H1 (cell line): ENCODE results near the gene LACTB. TPM values are rescaled to one million over a fixed set of nuclear protein-coding genes. Genes with fewer than 3 reads are reported as not detected.

Source experiments
- BRCA1 ChIP-seq: IDR thresholded peaks from 2 replicates; pipeline ENCODE4 v1.6.1; 2012; ENCODE audit warnings: low read depth, low read length, improper control_type of control experiment
- JUN ChIP-seq: IDR thresholded peaks from 2 replicates; pipeline ENCODE4 v1.6.1; 2011; ENCODE audit warnings: low read depth, mild to moderate bottlenecking, improper control_type of control experiment, low read length
- KDM1A ChIP-seq: fragments of 200-600, 300-600 bp; sonication (generic); IDR thresholded peaks from 2 replicates; pipeline ENCODE4 v1.7.1; 2016; ENCODE audit warnings: mild to moderate bottlenecking, low read length, borderline replicate concordance
- KDM5A ChIP-seq: fragments of 200-600 bp; IDR thresholded peaks from 2 replicates; pipeline ENCODE4 v1.7.1; 2012; ENCODE audit warnings: mild to moderate bottlenecking, low read length, inconsistent platforms, mixed read lengths
- RBBP5 ChIP-seq: IDR thresholded peaks from 2 replicates; pipeline ENCODE4 v1.7.1; 2012; ENCODE audit warnings: low read depth, mild to moderate bottlenecking, inconsistent platforms, low read length, moderate library complexity, borderline replicate concordance
- polyA plus RNA-seq, 7 experiments: library from polyadenylated mRNA; depleted of rRNA in 3 of 7; stranded (reverse) in 5 of 7; unstranded in 2 of 7; fragments of >200 nt in 5 of 7; fragments of 200-250 nt in 2 of 7; gene quantifications; 1 replicate in 5 of 7; 2 replicates in 1 of 7; 4 replicates in 1 of 7; pipeline versions ENCODE4 v1.2.1 to v1.2.3, GENCODE V29; 2011 to 2013; ENCODE audit warnings: missing spikeins in 2 of 7, mixed read lengths in 2 of 7
- total RNA-seq: library from RNA; stranded (reverse); fragmentation: NEBNext Ultra II Directional; extraction: Animal tissue kit (Norgen Biotek cat#: 25700); gene quantifications from 2 replicates; pipeline ENCODE4 v1.2.1, GENCODE V29; 2021
- TF ChIP-seq, protein P1 (sequence below): IDR thresholded peaks from 2 replicates; pipeline ENCODE4 v1.6.1; 2012; ENCODE audit warnings: inconsistent platforms

The LACTB gene
- total and polyA plus RNA-seq, 2 of the 8 experiments (the other 6 are each of a cell fraction or from before 2014, with no cell fraction given): 5.8 to 14.9 TPM

DNA sequence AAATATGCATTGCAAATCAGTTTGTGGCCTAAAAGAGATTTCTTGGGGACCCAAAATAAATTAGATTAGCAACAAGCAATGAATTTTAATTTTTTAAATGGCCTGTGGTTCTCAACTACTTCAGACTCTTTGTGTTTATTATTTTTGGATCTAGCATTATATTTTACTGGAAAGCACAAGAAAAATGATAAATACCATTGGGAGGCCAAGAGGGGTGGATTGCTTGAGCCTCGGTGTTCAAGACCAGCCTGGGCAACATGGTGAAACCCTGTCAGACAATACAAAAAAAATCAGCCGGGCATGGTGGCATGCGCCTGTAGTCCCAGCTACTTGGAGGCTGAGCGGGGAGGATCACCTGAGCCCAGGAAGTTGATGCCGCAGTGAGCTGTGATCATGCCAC is 13.6 kb downstream of the LACTB start (continued):
- TF ChIP-seq RBBP5 (no peak), KDM5A (no peak), BRCA1 (no peak), JUN (no peak), KDM1A (no peak)
- TF ChIP-seq, protein P1, sequence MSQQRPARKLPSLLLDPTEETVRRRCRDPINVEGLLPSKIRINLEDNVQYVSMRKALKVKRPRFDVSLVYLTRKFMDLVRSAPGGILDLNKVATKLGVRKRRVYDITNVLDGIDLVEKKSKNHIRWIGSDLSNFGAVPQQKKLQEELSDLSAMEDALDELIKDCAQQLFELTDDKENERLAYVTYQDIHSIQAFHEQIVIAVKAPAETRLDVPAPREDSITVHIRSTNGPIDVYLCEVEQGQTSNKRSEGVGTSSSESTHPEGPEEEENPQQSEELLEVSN: no peak
